Endothelial cell of umbilical vein (primary cell): Measurements from ENCODE around the gene TAMM41. TPM values are rescaled to one million over a fixed set of nuclear protein-coding genes. Genes with fewer than 3 reads are reported as not detected.

Experiments used
- BruUV-seq: library from RNA; stranded (reverse); fragments of 400-500 nt; replicated peaks from 2 replicates; lab custom pipeline; 2021; lab: Mats Ljungman, UMichigan
- CTCF ChIA-PET: fragments of 300-600, 350-600 bp; sonication (Branson Sonifier 250); formaldehyde crosslinking; loops from one replicate; lab custom pipeline; 2021; ENCODE audit warnings: antibody characterized with exemption, inconsistent platforms; lab: Charles Lee
- POLR2A ChIA-PET: fragments of 300-600, 350-600 bp; sonication (Branson Sonifier 250); formaldehyde crosslinking; loops from one replicate; lab custom pipeline; 2021; ENCODE audit warnings: antibody characterized with exemption, inconsistent platforms; lab: Charles Lee
- DNase-seq: peaks from one replicate; pipeline ENCODE4 v3.0.0-alpha.2; 2011; ENCODE audit warnings: low read depth, low spot score
- FAIRE-seq: peaks from 2 replicates; lab custom pipeline; 2011; peaks lifted over from hg19 to GRCh38; lab: Jason Lieb, UNC
- H2AFZ ChIP-seq: 2 replicates; pipeline ENCODE4 v1.6.0; 2012; ENCODE audit warnings: low read depth, low read length, control low read depth, inconsistent platforms
- H3K27ac ChIP-seq: 2 replicates; pipeline ENCODE4 v1.5.1; 2011; ENCODE audit warnings: low read depth, mild to moderate bottlenecking, control low read depth, low read length, moderate library complexity; ENCODE audit not compliant: insufficient read depth
- H3K27me3 ChIP-seq, 2 experiments: 2 replicates each; pipeline versions ENCODE4 v1.6.0 to v1.6.1; 2011; ENCODE audit warnings: low read length in 2 of 2, mixed read lengths in 1 of 2; ENCODE audit not compliant: control insufficient read depth in 2 of 2, insufficient read depth in 2 of 2
- H3K36me3 ChIP-seq, 2 experiments: 2 replicates in 1 of 2; 3 replicates in 1 of 2; pipeline ENCODE4 v1.5.1; 2011; ENCODE audit warnings: low read length in 2 of 2, mild to moderate bottlenecking in 1 of 2, moderate library complexity in 1 of 2; ENCODE audit not compliant: control insufficient read depth in 2 of 2, insufficient read depth in 2 of 2; ENCODE audit errors: extremely low read depth in 1 of 2
- H3K4me1 ChIP-seq: 3 replicates; pipeline ENCODE4 v1.5.1; 2011; ENCODE audit warnings: mild to moderate bottlenecking, low read length; ENCODE audit not compliant: control insufficient read depth, insufficient read depth; ENCODE audit errors: extremely low read depth
- H3K4me2 ChIP-seq: 2 replicates; pipeline ENCODE4 v1.6.1; 2011; ENCODE audit warnings: low read length, control low read depth, mixed read lengths; ENCODE audit not compliant: insufficient read depth
- H3K4me3 ChIP-seq, 3 experiments: fragments of 200-600 bp in 1 of 3; sonication (generic), shearing (Covaris generic) in 1 of 3; replicated peaks in 1 of 3; 2 replicates each; pipeline ENCODE4 v1.5.1; 2011 to 2016; ENCODE audit warnings: control low read depth in 3 of 3, low read length in 3 of 3, mild to moderate bottlenecking in 2 of 3, inconsistent platforms in 1 of 3, low read depth in 1 of 3, moderate library complexity in 1 of 3; ENCODE audit not compliant: insufficient read depth in 1 of 3
- H3K79me2 ChIP-seq: 2 replicates; pipeline ENCODE4 v1.6.0; 2012; ENCODE audit warnings: low read length, inconsistent platforms; ENCODE audit not compliant: control insufficient read depth, insufficient read depth
- H3K9ac ChIP-seq: replicated peaks from 2 replicates; pipeline ENCODE3; 2011; ENCODE audit warnings: low read length, control low read depth; ENCODE audit not compliant: insufficient read depth; ENCODE audit errors: extremely low read depth
- H3K9me1 ChIP-seq: replicated peaks from 3 replicates; pipeline ENCODE4 v1.6.0; 2011; ENCODE audit warnings: mild to moderate bottlenecking, low read length; ENCODE audit not compliant: control insufficient read depth, insufficient read depth; ENCODE audit errors: extremely low read depth
- H3K9me3 ChIP-seq: replicated peaks from 2 replicates; pipeline ENCODE4 v1.5.1; 2012; ENCODE audit warnings: low read length, inconsistent platforms; ENCODE audit not compliant: control insufficient read depth, insufficient read depth
- H4K20me1 ChIP-seq: replicated peaks from 2 replicates; pipeline ENCODE3; 2011; ENCODE audit warnings: mild to moderate bottlenecking, low read length; ENCODE audit not compliant: control insufficient read depth, insufficient read depth; ENCODE audit errors: extremely low read depth
- EZH2 ChIP-seq: IDR thresholded peaks from 2 replicates; pipeline ENCODE4 v1.6.1; 2012; ENCODE audit warnings: borderline replicate concordance, low read depth, mild to moderate bottlenecking, moderate library complexity, low read length, inconsistent platforms; ENCODE audit not compliant: severe bottlenecking
- FOS ChIP-seq: IDR thresholded peaks from 2 replicates; pipeline ENCODE4 v1.6.1; 2011; ENCODE audit warnings: mild to moderate bottlenecking, low read length, moderate library complexity, borderline replicate concordance; ENCODE audit not compliant: insufficient read depth
- GATA2 ChIP-seq: IDR thresholded peaks from 2 replicates; pipeline ENCODE4 v1.7.0; 2011; ENCODE audit warnings: low read depth, mild to moderate bottlenecking, moderate library complexity, mixed read lengths, low read length; ENCODE audit not compliant: insufficient read length, insufficient read depth
- JUN ChIP-seq: IDR thresholded peaks from 2 replicates; pipeline ENCODE4 v1.6.1; 2011; ENCODE audit warnings: borderline replicate concordance, low read depth; ENCODE audit not compliant: insufficient read length, insufficient read depth
- MYC ChIP-seq: IDR thresholded peaks from one replicate; pipeline ENCODE4 v1.6.1; 2011; ENCODE audit warnings: mild to moderate bottlenecking, low read depth, low read length
- POLR2A ChIP-seq: IDR thresholded peaks from 2 replicates; pipeline ENCODE4 v1.6.1; 2012; ENCODE audit warnings: low read depth, mild to moderate bottlenecking, control low read depth, low read length
- POLR2AphosphoS5 ChIP-seq: IDR thresholded peaks from 2 replicates; pipeline ENCODE4 v1.6.1; 2012; ENCODE audit warnings: low read depth, mild to moderate bottlenecking, control low read depth, low read length, moderate library complexity; ENCODE audit not compliant: insufficient read depth
- dilution Hi-C: fragments of 300-500 bp; cut with MboI; formaldehyde crosslinking; loops from one replicate; pipeline ENCODE4 v1.15.0; 2019; ENCODE audit warnings: low sequenced_read_pairs; ENCODE audit not compliant: extremely low pct_ligation_motif_present
- intact Hi-C: fragments of 100-400 bp; cut with micrococcal nuclease; formaldehyde crosslinking; loops from one replicate; pipeline ENCODE4 v1.10.0; 2022
- polyA plus RNA-seq, 4 experiments: library from polyadenylated mRNA; depleted of rRNA in 3 of 4; stranded (reverse) in 3 of 4; unstranded in 1 of 4; fragments of >200 nt; gene quantifications; 2 replicates each; pipeline versions ENCODE4 v1.2.1 to v1.2.3, GENCODE V29; 2011 to 2012; ENCODE audit warnings: missing spikeins in 1 of 4
- total RNA-seq: library from RNA; stranded (reverse); gene quantifications from 2 replicates; pipeline ENCODE4 v1.2.3, GENCODE V29; 2021
- TF ChIP-seq, protein P1 (sequence below): IDR thresholded peaks from 2 replicates; pipeline ENCODE4 v1.6.1; 2011; ENCODE audit not compliant: insufficient read depth, insufficient read length
- TF ChIP-seq, protein P2 (sequence below), 2 donors: IDR thresholded peaks; 1 replicate in 1 of 2; 2 replicates in 1 of 2; pipeline ENCODE4 v1.5.1; 2011; ENCODE audit warnings: low read length in 2 of 2, mild to moderate bottlenecking in 2 of 2, moderate library complexity in 2 of 2, control low read depth in 1 of 2, inconsistent platforms in 1 of 2, low read depth in 1 of 2; ENCODE audit not compliant: insufficient read depth in 1 of 2; ENCODE audit errors: extremely low read depth in 1 of 2

TAMM41 gene
- total and polyA plus RNA-seq, 2 donors (not counting 3 experiments of a cell fraction or from before 2014, with no cell fraction given): 12.6 to 29.7 TPM

GRCh38 chr3:11784971-11785377 is 61.7 kb downstream of the TAMM41 start:
- Histone ChIP-seq H3K9ac (no peak overlapping the region), H3K27ac (no peak overlapping the region), H4K20me1 (no peaks in the 10 kb centered on the region), H3K36me3 (peaks cover 7 to 8% of the 10 kb centered on the region in 2 experiments), H3K4me1 (no peaks in the 10 kb centered on the region), H3K9me3 (no peaks in the 10 kb centered on the region), H2AFZ (no peak overlapping the region), H3K79me2 (no peaks in the 10 kb centered on the region), H3K9me1 (no peaks in the 10 kb centered on the region), H3K4me3 (no peak overlapping the region), H3K4me2 (no peak overlapping the region), H3K27me3 (no peaks in the 10 kb centered on the region)
- FAIRE-seq (no peak), DNase-seq (no peak)
- dilution Hi-C loops: no loop called here
- intact Hi-C loops: no loop called here
- CTCF ChIA-PET: no interaction called here
- TF ChIP-seq FOS (no peak), MYC (no peak), JUN (no peak), POLR2A (no peak), EZH2 (no peak), POLR2AphosphoS5 (no peak), GATA2 (no peak)
- TF ChIP-seq, protein P1, sequence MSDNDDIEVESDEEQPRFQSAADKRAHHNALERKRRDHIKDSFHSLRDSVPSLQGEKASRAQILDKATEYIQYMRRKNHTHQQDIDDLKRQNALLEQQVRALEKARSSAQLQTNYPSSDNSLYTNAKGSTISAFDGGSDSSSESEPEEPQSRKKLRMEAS: no peak
- TF ChIP-seq, protein P2, sequence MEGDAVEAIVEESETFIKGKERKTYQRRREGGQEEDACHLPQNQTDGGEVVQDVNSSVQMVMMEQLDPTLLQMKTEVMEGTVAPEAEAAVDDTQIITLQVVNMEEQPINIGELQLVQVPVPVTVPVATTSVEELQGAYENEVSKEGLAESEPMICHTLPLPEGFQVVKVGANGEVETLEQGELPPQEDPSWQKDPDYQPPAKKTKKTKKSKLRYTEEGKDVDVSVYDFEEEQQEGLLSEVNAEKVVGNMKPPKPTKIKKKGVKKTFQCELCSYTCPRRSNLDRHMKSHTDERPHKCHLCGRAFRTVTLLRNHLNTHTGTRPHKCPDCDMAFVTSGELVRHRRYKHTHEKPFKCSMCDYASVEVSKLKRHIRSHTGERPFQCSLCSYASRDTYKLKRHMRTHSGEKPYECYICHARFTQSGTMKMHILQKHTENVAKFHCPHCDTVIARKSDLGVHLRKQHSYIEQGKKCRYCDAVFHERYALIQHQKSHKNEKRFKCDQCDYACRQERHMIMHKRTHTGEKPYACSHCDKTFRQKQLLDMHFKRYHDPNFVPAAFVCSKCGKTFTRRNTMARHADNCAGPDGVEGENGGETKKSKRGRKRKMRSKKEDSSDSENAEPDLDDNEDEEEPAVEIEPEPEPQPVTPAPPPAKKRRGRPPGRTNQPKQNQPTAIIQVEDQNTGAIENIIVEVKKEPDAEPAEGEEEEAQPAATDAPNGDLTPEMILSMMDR (IDR thresholded peaks at IDR 0.05; ENCODE audit: extremely low read depth in 1 of 2, insufficient read depth in 1 of 2, low read depth in 1 of 2, low read length in 2 of 2): no peak
- POLR2A ChIA-PET: no interaction called here
- BruUV-seq: no TSS peak
